Inferior parietal cortex (tissue), 1 donor: ENCODE results near the gene EXOC6B.

ENCODE experiments used
- DNase-seq: peaks from one replicate; pipeline ENCODE4 v3.0.0-alpha.2; 2016; ENCODE audit errors: extremely low spot score

Gene EXOC6B

GRCh38 chr2:72828840-72829507 is 3.1 kb upstream of the EXOC6B start:
- DNase-seq, result no peak

- no peak for DNase-seq
Measured at GRCh38 chr2:72827966-72828646, 2.3 kb upstream of the EXOC6B start.

GRCh38 chr2:72827487-72827886 is 1.7 kb upstream of the EXOC6B start:
- no peak for DNase-seq

- DNase-seq, result no peak
Measured at GRCh38 chr2:72826156-72826477, 284 bp upstream of the EXOC6B start.

- DNase-seq, result no peak
Measured at GRCh38 chr2:72824224-72824842, 1.5 kb downstream of the EXOC6B start.

- no peak for DNase-seq
Measured at GRCh38 chr2:72822794-72823193, 3.0 kb downstream of the EXOC6B start.

- no peak for DNase-seq
Measured at GRCh38 chr2:72821983-72822382, 3.9 kb downstream of the EXOC6B start.

- DNase-seq, result no peak
Measured at GRCh38 chr2:72821118-72821517, 4.7 kb downstream of the EXOC6B start.

- no peak for DNase-seq
Measured at GRCh38 chr2:72819501-72819900, 6.3 kb downstream of the EXOC6B start.

- no peak for DNase-seq
Measured at GRCh38 chr2:72815655-72816278, 10.1 kb downstream of the EXOC6B start.

GRCh38 chr2:72813841-72814240 is 12.0 kb downstream of the EXOC6B start:
- DNase-seq, result no peak

GRCh38 chr2:72810165-72810564 is 15.7 kb downstream of the EXOC6B start:
- DNase-seq, result no peak

GRCh38 chr2:72809095-72809494 is 16.7 kb downstream of the EXOC6B start:
- DNase-seq, result no peak

GRCh38 chr2:72806280-72806945 is 19.4 kb downstream of the EXOC6B start:
- no peak for DNase-seq

- peak; percentile 25 for DNase-seq
Measured at GRCh38 chr2:72803626-72804320, 22.1 kb downstream of the EXOC6B start.

- peak; percentile 63 for DNase-seq
Measured at GRCh38 chr2:72803151-72803550, 22.7 kb downstream of the EXOC6B start.

- no peak for DNase-seq
Measured at GRCh38 chr2:72800492-72800891, 25.3 kb downstream of the EXOC6B start.

GRCh38 chr2:72797740-72798139 is 28.1 kb downstream of the EXOC6B start:
- no peak for DNase-seq

- DNase-seq, result no peak
Measured at GRCh38 chr2:72796766-72797165, 29.1 kb downstream of the EXOC6B start.

GRCh38 chr2:72794572-72794971 is 31.3 kb downstream of the EXOC6B start:
- DNase-seq, result no peak

- DNase-seq, result no peak
Measured at GRCh38 chr2:72793798-72794440, 31.9 kb downstream of the EXOC6B start.
